GM18502 (cell line): Measurements from ENCODE around the gene PTP4A2.
"Not testable (repeated sequence)": the region's sequence is repeated elsewhere in the genome, so short reads cannot be mapped to it uniquely, and the experiment has no call there.

Experiments used
- ATAC-seq: cut with Tn5 transposase; IDR thresholded peaks from one replicate; pipeline ENCODE4 v1.9.1; 2021; ENCODE audit warnings: mild to moderate bottlenecking; ENCODE audit not compliant: unreplicated experiment, poor library complexity

Gene PTP4A2

GRCh38 chr1:31897526-31898100, 40.6 kb downstream of the PTP4A2 start:
- no peak for ATAC-seq

- ATAC-seq = not testable (repeated sequence)
Measured at GRCh38 chr1:31895474-31896198, 42.5 kb downstream of the PTP4A2 start.

GRCh38 chr1:31891280-31891679, 46.9 kb downstream of the PTP4A2 start:
- ATAC-seq = peak; percentile 48

- no peak for ATAC-seq
Measured at GRCh38 chr1:31888291-31888690, 49.9 kb downstream of the PTP4A2 start.

- ATAC-seq = no peak
Measured at GRCh38 chr1:31886866-31887265, 51.3 kb downstream of the PTP4A2 start.

- ATAC-seq = no peak
Measured at GRCh38 chr1:31885851-31886250, 52.3 kb downstream of the PTP4A2 start.

- no peak for ATAC-seq
Measured at GRCh38 chr1:31883357-31883942, 54.7 kb downstream of the PTP4A2 start.

GRCh38 chr1:31881688-31882000, 56.5 kb downstream of the PTP4A2 start:
- ATAC-seq = no peak

- ATAC-seq = no peak
Measured at GRCh38 chr1:31880957-31881687, 57.0 kb downstream of the PTP4A2 start.

GRCh38 chr1:31879981-31880608, 58.1 kb downstream of the PTP4A2 start:
- ATAC-seq = no peak

GRCh38 chr1:31878058-31878457, 60.1 kb downstream of the PTP4A2 start:
- ATAC-seq = no peak

GRCh38 chr1:31877544-31877943, 60.6 kb downstream of the PTP4A2 start:
- no peak for ATAC-seq

GRCh38 chr1:31875636-31876236, 62.4 kb downstream of the PTP4A2 start:
- ATAC-seq = no peak

GRCh38 chr1:31874942-31875341, 63.2 kb downstream of the PTP4A2 start:
- ATAC-seq = no peak

- no peak for ATAC-seq
Measured at GRCh38 chr1:31872658-31873636, 65.2 kb downstream of the PTP4A2 start.

GRCh38 chr1:31871703-31872102, 66.5 kb downstream of the PTP4A2 start:
- ATAC-seq = no peak

- ATAC-seq = no peak
Measured at GRCh38 chr1:31870086-31870736, 68.0 kb downstream of the PTP4A2 start.

GRCh38 chr1:31869449-31869848, 68.7 kb downstream of the PTP4A2 start:
- no peak for ATAC-seq

- ATAC-seq = no peak
Measured at GRCh38 chr1:31868862-31869261, 69.3 kb downstream of the PTP4A2 start.
